HL-60/S4 treated with phorbol 12-myristate 13-acetate at 8.2 ng/mL for 4 days and 3 days (cell line): Measurements from ENCODE around the gene JAM2.

Experiments used
- in situ Hi-C: fragments of 300-500 bp; cut with MboI; formaldehyde crosslinking; loops from 2 replicates; pipeline ENCODE4 v1.15.0; 2022; ENCODE audit warnings: low sequenced_read_pairs

The JAM2 gene

GRCh38 chr21:25760061-25760460, 121.0 kb downstream of the JAM2 start:
- in situ Hi-C loops = no loop called here

GRCh38 chr21:25760677-25761076, 121.6 kb downstream of the JAM2 start:
- in situ Hi-C loops = no loop called here

DNA sequence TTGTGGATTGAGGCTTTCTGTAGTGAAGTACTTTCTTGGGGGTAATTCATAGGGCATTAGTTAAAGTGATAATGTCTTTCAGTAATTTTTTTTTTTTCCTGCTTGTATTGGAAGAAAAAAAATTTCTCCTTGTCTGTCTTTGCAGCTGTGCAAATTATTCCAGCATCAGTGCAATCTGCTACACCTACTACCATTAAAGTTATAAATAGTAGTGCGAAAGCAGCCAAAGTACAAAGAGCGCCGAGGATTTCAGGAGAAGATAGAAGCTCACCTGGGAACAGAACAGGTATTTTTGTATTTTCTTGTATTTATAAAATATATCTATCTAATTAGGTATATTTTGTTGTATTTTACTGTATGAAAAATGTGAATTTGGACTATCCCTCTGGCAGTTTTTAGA, 125.0 kb downstream of the JAM2 start:
- in situ Hi-C loops = no loop called here
